ENCODE results near the gene TECPR1. TPM values are rescaled to one million over a fixed set of nuclear protein-coding genes. Genes with fewer than 3 reads are reported as not detected.

Gene TECPR1
- polyA plus RNA-seq, 1 experiment: 3.5 TPM

- Histone ChIP-seq H3K9me3 (ENCODE audit: control insufficient read depth, insufficient read depth, low read length) (no peaks in the 10 kb centered on the region), H3K4me3 (ENCODE audit: low read depth, low read length) (no peak overlapping the region), H3K27ac (ENCODE audit: low read depth, low read length) (no peak overlapping the region), H3K27me3 (ENCODE audit: control insufficient read depth, insufficient read depth, low read length) (no peaks in the 10 kb centered on the region)
- TF ChIP-seq CTCF (IDR thresholded peaks at IDR 0.05; ENCODE audit: low read depth, low read length): no peak
- no peak for DNase-seq (ENCODE audit: low read depth, low spot score)
- ChIA-PET CTCF (interaction anchor here (0.6 to 0.9 kb wide), 2 partner anchors 13 to 18 kb away, joined by 3 read pairs; no protein-coding TSS in a partner anchor), POLR2A (no interaction called here)
Measured at GRCh38 chr7:98267303-98267702, 15.3 kb upstream of the TECPR1 start.

GRCh38 chr7:98266840-98267239 is 14.8 kb upstream of the TECPR1 start:
- Histone ChIP-seq H3K4me3 (ENCODE audit: low read depth, low read length) (no peak overlapping the region), H3K9me3 (ENCODE audit: control insufficient read depth, insufficient read depth, low read length) (no peaks in the 10 kb centered on the region), H3K27ac (ENCODE audit: low read depth, low read length) (no peak overlapping the region), H3K27me3 (ENCODE audit: control insufficient read depth, insufficient read depth, low read length) (no peaks in the 10 kb centered on the region)
- ChIA-PET CTCF (interaction anchor here (0.6 kb wide), 1 partner anchor 14 kb away, joined by 3 read pairs; no protein-coding TSS in a partner anchor), POLR2A (no interaction called here)
- peak; percentile 38 for TF ChIP-seq CTCF (IDR thresholded peaks at IDR 0.05; ENCODE audit: low read depth, low read length)
- no peak for DNase-seq (ENCODE audit: low read depth, low spot score)

- POLR2A ChIA-PET: no interaction called here
- H3K27ac ChIP-seq (ENCODE audit: low read depth, low read length): no peak overlapping the region
- no peaks in the 10 kb centered on the region for H3K9me3 ChIP-seq (ENCODE audit: control insufficient read depth, insufficient read depth, low read length)
- DNase-seq (ENCODE audit: low read depth, low spot score): no peak
- no peaks in the 10 kb centered on the region for H3K27me3 ChIP-seq (ENCODE audit: control insufficient read depth, insufficient read depth, low read length)
- CTCF ChIA-PET: interaction anchor here (0.7 kb wide), 1 partner anchor 78 kb away, joined by 8 read pairs; no protein-coding TSS in a partner anchor
- TF ChIP-seq CTCF (IDR thresholded peaks at IDR 0.05; ENCODE audit: low read depth, low read length): no peak
- H3K4me3 ChIP-seq (ENCODE audit: low read depth, low read length): no peak overlapping the region
Measured at GRCh38 chr7:98265841-98266271, 13.8 kb upstream of the TECPR1 start.

- no peak overlapping the region for H3K4me3 ChIP-seq (ENCODE audit: low read depth, low read length)
- no peak for TF ChIP-seq CTCF (IDR thresholded peaks at IDR 0.05; ENCODE audit: low read depth, low read length)
- CTCF ChIA-PET: no interaction called here
- no peak for DNase-seq (ENCODE audit: low read depth, low spot score)
- no peaks in the 10 kb centered on the region for H3K9me3 ChIP-seq (ENCODE audit: control insufficient read depth, insufficient read depth, low read length)
- no peak overlapping the region for H3K27ac ChIP-seq (ENCODE audit: low read depth, low read length)
- POLR2A ChIA-PET: no interaction called here
- no peaks in the 10 kb centered on the region for H3K27me3 ChIP-seq (ENCODE audit: control insufficient read depth, insufficient read depth, low read length)
Measured at GRCh38 chr7:98257701-98258100, 5.7 kb upstream of the TECPR1 start.

GRCh38 chr7:98256431-98256830 is 4.4 kb upstream of the TECPR1 start:
- no peak overlapping the region for H3K4me3 ChIP-seq (ENCODE audit: low read depth, low read length)
- POLR2A ChIA-PET: no interaction called here
- CTCF ChIA-PET: no interaction called here

More at GRCh38 chr7:98256431-98256830, 4.4 kb upstream of the TECPR1 start:
- TF ChIP-seq CTCF (IDR thresholded peaks at IDR 0.05; ENCODE audit: low read depth, low read length): no peak
- H3K27me3 ChIP-seq (ENCODE audit: control insufficient read depth, insufficient read depth, low read length): no peaks in the 10 kb centered on the region
- no peaks in the 10 kb centered on the region; the same call in 1 of the 2 replicates for H3K9me3 ChIP-seq (ENCODE audit: control insufficient read depth, insufficient read depth, low read length)
- no peak for DNase-seq (ENCODE audit: low read depth, low spot score)
- H3K27ac ChIP-seq (ENCODE audit: low read depth, low read length): no peak overlapping the region

Data from AG04450 (cell line).